GM12891 (cell line): ENCODE measurements around the gene MAPKBP1.

Experiments used
- DNase-seq: peaks from one replicate; pipeline ENCODE4 v3.0.0; 2011; ENCODE audit warnings: low spot score; ENCODE audit not compliant: insufficient read length
- FAIRE-seq: peaks from 2 replicates; lab custom pipeline; 2011; peaks lifted over from hg19 to GRCh38; lab: Jason Lieb, UNC
- PAX5 ChIP-seq: IDR thresholded peaks from 2 replicates; pipeline ENCODE4 v1.6.1; 2011; ENCODE audit warnings: low read length, moderate library complexity, mild to moderate bottlenecking; ENCODE audit not compliant: insufficient read depth, severe bottlenecking
- POLR2A ChIP-seq: IDR thresholded peaks from 2 replicates; pipeline ENCODE4 v1.6.1; 2011; ENCODE audit warnings: low read depth, low read length, control low read depth
- POLR2AphosphoS5 ChIP-seq: IDR thresholded peaks from 2 replicates; pipeline ENCODE4 v1.6.1; 2011; ENCODE audit warnings: low read depth, low read length, control low read depth
- POU2F2 ChIP-seq: IDR thresholded peaks from 2 replicates; pipeline ENCODE4 v1.6.1; 2011; ENCODE audit warnings: low read depth, mild to moderate bottlenecking, control low read depth, low read length, moderate library complexity
- SPI1 ChIP-seq: IDR thresholded peaks from 2 replicates; pipeline ENCODE4 v1.6.1; 2011; ENCODE audit warnings: low read depth, low read length, control low read depth
- TAF1 ChIP-seq: IDR thresholded peaks from 2 replicates; pipeline ENCODE4 v1.6.1; 2011; ENCODE audit warnings: low read depth, low read length, control low read depth

Gene MAPKBP1

DNA sequence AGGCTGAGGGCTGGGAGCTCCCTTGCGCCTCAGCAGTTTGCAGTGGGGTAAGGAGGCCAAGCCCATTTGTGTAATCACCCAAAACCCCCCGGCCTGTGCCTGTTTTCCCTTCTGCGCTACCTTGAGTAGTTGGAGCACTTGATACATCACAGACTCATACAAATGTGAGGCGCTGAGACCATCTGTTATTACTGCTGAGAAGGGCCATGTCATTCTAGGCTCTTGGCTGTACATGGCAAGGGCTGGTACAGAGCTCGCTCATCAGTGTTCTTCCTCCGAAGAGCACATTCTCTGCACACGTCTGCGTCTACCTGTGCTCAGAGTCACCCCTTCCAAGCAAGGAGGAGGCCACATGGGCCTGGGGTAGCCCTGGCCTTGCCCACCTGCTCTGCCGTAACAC, 73.7 kb downstream of the MAPKBP1 start:
- no peak for TF ChIP-seq TAF1
- no peak for TF ChIP-seq POU2F2
- no peak for TF ChIP-seq SPI1
- no peak for TF ChIP-seq POLR2AphosphoS5
- no peak for TF ChIP-seq PAX5
- no peak for DNase-seq

DNA sequence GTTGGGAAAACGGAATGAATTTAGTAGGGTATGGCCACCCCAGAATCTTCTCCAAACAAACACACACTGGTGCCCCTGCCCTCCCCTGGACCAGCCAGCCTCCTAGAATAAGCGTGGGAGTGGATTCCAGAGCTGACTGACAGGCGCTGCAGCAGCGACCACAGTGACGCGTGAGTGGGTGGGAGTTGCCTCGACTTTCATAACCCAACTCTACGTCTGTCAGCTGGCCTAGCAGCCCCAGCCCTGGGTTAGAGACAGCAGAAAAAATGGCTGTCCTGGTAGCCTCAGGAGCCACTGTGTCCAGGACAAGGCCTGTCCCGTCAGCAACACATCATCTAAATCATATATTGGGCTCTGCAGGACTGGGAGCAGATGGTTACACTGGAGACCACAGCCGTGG, 74.3 kb downstream of the MAPKBP1 start:
- TF ChIP-seq TAF1 (no peak), POLR2A (no peak), POLR2AphosphoS5 (no peak), SPI1 (no peak), POU2F2 (no peak)
- no peak for FAIRE-seq
- DNase-seq = no peak

More for the DNA sequence above, 73.7 kb downstream of the MAPKBP1 start:
- no peak for FAIRE-seq

DNA sequence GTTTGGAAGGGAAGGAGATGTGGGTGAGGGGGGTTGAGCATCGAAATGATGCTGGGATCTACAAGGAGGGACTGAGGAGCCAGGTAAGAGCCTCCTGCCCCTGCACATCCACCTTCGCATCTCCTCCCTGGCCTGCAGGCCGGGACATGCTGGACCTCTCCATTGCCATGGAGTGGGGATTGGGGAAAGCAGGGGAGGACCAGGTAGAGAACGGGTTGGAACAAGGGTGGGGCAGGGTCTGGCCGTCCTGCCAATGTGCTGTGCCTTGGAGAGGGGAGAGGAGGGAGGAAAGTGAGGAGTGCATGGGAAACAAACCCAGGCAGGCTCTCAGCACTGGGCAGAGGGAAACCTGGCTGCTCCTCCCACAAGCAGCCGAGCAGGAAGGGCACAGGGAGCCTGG, 74.9 kb downstream of the MAPKBP1 start:
- DNase-seq (no peak), FAIRE-seq (no peak)
- no peak for TF ChIP-seq SPI1
- no peak for TF ChIP-seq POLR2A
- TF ChIP-seq PAX5 = no peak
- no peak for TF ChIP-seq POLR2AphosphoS5
- TF ChIP-seq TAF1 = no peak
- TF ChIP-seq POU2F2 = no peak

DNA sequence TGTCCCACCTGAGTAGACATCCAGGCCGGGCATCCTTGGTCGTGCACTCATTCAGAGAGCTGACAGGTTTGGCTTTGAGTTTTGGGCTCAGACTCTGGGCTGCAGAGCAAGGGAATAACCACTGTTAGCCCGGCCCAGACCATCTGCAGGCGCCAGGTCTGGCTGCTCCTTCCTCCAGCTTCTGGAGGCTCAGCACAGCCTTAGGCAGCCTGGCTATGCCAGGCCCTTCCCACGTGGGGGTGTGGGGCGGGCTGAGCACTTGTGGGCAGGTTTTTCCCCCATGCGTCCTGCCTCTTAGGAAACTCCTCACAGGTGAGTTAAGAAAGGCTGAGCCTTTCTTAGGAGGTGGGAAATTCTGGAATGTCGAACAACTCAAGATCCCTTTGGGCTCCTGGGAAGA, 75.6 kb downstream of the MAPKBP1 start:
- no peak for TF ChIP-seq POLR2A
- TF ChIP-seq POLR2AphosphoS5 = no peak
- TF ChIP-seq POU2F2 = no peak
- no peak for TF ChIP-seq SPI1
- TF ChIP-seq TAF1 = no peak
- no peak for TF ChIP-seq PAX5
- FAIRE-seq (no peak), DNase-seq (no peak)

DNA sequence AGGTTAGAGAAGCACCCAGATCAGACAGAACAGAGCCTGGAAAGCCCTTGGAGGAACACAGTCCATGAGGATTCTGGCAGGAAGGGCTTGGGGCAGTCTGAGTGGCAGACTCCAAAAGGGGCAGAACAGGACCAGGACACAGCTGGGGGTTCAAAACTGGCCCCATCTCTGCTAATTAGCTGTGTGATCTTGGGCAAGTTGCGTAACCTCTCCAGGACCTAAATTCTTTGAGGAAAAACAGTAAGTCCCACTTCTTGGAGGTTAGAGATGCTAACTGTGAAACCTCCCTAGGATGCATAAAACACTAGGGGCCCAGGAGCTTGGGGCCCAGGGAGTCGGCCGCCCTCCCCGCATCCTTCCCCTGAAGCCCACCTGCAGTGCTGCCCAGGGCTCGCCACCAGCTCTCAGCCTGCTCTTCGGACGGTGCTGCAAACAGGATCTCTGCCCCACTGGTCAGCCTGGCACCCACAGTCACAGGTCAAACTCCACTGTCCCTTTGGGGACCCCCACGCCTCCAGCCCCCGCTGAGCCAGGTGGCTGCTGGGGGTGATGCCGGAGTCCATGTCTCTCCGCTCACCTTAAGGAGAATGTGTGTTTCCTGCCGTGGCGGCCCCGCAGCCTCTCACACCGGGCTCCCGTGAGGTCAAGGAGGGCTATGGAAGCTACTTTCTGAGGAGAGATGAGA, 76.3 kb downstream of the MAPKBP1 start:
- no peak for TF ChIP-seq PAX5
- no peak for TF ChIP-seq POLR2A
- TF ChIP-seq TAF1 = no peak
- TF ChIP-seq POLR2AphosphoS5 = no peak
- no peak for TF ChIP-seq SPI1
- no peak for TF ChIP-seq POU2F2
- DNase-seq = no peak
- FAIRE-seq = no peak

DNA sequence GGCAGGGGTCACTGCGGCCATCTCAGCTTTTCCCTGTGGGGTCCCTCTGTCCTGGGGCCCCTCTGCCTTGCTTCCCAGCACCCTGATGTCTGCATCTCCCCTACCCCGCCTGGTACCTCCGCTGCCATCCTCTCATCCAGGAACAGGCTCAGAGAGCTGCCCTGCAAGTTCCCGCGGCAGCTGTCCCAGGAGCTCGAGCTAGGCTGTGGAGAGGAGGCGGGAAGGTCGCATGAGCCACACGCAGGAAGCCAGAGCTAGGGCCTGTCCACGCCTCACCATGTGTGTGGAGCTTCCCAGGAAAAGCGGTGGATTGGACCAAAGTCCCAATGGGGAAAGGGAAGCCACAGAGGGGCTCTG, 76.9 kb downstream of the MAPKBP1 start:
- TF ChIP-seq SPI1 (no peak), POLR2AphosphoS5 (no peak), POU2F2 (no peak), POLR2A (no peak), PAX5 (no peak)
- DNase-seq (no peak), FAIRE-seq (no peak)

DNA sequence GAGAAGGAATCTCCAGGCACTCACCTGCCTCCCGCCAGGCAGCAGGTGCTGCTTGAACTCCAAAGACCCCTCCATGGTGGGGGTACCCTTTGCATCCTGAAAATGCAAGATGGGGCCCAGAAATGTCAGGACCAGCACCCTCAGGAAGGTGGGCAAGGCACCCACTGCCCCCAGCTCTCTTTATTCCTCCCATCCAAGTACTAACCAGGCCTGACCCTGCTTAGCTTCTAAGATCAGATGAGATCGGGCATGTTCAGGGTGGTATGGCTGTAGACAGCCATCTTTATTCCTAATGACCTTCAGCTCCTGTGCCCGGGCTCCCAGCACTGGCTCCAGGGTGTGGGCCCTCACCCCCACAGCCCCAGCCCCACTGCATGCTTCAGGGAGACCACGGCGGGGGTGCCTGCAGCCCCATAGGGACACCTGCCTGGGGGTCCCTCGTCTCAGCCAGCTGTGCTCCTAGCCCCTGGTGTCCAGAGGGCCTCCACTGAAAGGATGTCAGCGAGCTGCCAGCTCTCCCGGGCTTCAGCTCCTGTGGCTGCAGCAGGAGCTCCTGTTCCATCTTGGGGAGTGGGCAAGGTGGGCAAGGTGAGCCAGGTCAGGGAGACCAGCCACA, 77.6 kb downstream of the MAPKBP1 start:
- TF ChIP-seq TAF1 (no peak), POLR2A (no peak), POLR2AphosphoS5 (no peak), POU2F2 (no peak), PAX5 (no peak), SPI1 (no peak)
- no peak for DNase-seq
- FAIRE-seq = no peak

DNA sequence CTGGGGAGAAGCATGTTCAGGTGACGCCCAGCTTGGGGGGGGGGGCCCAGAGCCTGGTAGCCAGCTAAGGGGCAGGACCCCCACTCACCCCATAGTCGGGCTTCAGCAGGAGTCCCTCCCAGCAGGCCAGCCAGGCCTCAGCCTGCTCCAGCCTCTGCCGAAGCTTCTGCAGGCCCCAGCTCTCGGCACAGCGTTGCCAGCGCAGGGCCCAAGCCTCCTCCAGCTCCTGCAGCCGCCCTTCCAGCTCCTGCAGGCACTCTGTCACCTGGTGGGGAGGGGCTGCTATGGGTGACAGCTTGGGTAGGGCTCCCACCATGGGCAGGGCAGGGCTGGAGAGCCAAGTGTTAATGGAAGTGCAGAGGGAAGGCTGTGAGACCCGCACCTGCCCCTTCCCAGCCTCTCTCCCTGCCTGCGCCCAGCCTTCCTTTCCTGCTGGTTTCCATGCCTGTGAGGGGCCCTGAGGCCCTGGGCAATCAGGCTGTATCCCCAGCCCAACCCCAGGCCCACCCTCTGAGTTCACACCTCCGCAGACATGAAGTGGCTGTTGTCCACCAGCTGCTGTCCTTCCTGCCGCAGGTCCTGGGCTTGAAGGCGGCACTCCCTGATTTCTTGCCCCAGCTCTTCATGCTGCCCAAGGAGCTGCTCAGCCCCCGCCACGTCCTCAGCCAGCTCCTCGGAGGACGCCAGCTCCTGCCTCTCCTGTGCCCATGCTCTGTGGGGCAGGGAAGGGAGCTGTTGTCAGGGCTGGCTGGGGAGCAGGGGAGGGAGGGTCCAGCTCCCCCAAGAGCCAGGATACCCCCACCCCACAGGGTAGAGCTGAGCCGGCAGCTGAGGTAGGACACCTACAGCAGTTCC, 78.7 kb downstream of the MAPKBP1 start:
- TF ChIP-seq POLR2AphosphoS5 (no peak), POLR2A (no peak), PAX5 (no peak), TAF1 (no peak), POU2F2 (no peak), SPI1 (no peak)
- no peak for FAIRE-seq
- DNase-seq = no peak

DNA sequence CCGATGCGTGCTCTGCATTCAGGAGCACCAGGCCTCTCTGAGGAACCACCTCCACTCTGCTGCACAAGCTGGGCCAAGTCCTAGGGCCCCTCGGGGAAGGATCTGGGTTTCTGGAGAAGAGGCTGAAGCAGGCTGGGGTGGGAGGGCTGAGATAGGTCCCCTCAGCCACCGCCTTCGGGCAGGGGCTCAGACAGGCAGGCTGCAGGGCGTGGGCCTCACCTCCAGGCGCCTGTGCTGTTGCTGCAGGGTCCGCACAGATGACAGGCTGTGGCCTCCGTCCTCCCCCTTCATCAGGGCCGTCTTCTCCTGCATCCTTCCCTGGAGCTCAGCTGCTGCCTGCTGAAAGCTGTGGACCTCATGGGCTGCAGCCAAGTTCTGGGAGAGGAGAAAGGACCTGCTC, 79.5 kb downstream of the MAPKBP1 start:
- TF ChIP-seq PAX5 (no peak), POLR2A (no peak), SPI1 (no peak), POLR2AphosphoS5 (no peak), TAF1 (no peak), POU2F2 (no peak)
- no peak for DNase-seq
- FAIRE-seq = no peak
